Gastroesophageal sphincter (tissue), 4 donors: ENCODE measurements around the gene TUBGCP3. TPM values are rescaled to one million over a fixed set of nuclear protein-coding genes. Genes with fewer than 3 reads are reported as not detected.

ENCODE experiments used
- ATAC-seq: fragments of 150-250 bp; one replicate; pipeline ENCODE4 v1.9.1; 2016; ENCODE audit warnings: mild to moderate bottlenecking, moderate library complexity
- H3K27ac ChIP-seq, 4 donors: fragments of 200-600 bp; sonication (generic) in 3 of 4; 1 replicate in 3 of 4; 2 replicates in 1 of 4; pipeline ENCODE4 v1.5.1; 2016 to 2019
- H3K27me3 ChIP-seq: fragments of 200-600 bp; sonication (generic); one replicate; pipeline ENCODE4 v1.5.1; 2019
- H3K36me3 ChIP-seq, 2 donors: fragments of 200-600 bp; sonication (generic); one replicate each; pipeline ENCODE4 v1.5.1; 2019; ENCODE audit warnings: control low read depth in 1 of 2
- H3K4me1 ChIP-seq, 3 donors: fragments of 200-600 bp; sonication (generic); 1 replicate in 2 of 3; 2 replicates in 1 of 3; pipeline ENCODE4 v1.5.1; 2016 to 2019; ENCODE audit warnings: control low read depth in 2 of 3
- H3K4me3 ChIP-seq, 2 donors: fragments of 200-600 bp; sonication (generic); one replicate each; pipeline ENCODE4 v1.5.1; 2019; ENCODE audit warnings: mild to moderate bottlenecking in 1 of 2, moderate library complexity in 1 of 2
- H3K9me3 ChIP-seq, 3 donors: fragments of 200-600 bp; sonication (generic); one replicate each; pipeline ENCODE4 v1.5.1; 2017 to 2019; ENCODE audit warnings: control low read depth in 2 of 3
- EP300 ChIP-seq: sonication (generic); formaldehyde crosslinking; IDR thresholded peaks from one replicate; pipeline ENCODE4 v1.6.1; 2017; ENCODE audit warnings: antibody characterized with exemption, mild to moderate bottlenecking
- POLR2A ChIP-seq, 2 donors: fragments of 450-650 bp; IDR thresholded peaks; one replicate each; pipeline ENCODE4 v1.6.1; 2017; ENCODE audit warnings: antibody characterized with exemption in 2 of 2, mild to moderate bottlenecking in 2 of 2, moderate library complexity in 1 of 2
- POLR2AphosphoS5 ChIP-seq: sonication (generic); formaldehyde crosslinking; IDR thresholded peaks from one replicate; pipeline ENCODE4 v1.6.1; 2017; ENCODE audit warnings: antibody characterized with exemption
- WGBS, 2 donors: methylation state at CpG; one replicate each; pipeline ENCODE4 v1.1.5; 2018; ENCODE audit warnings: low coverage in 1 of 2; 5-methylcytosine and 5-hydroxymethylcytosine counted together
- total RNA-seq, 4 donors: library from RNA; depleted of rRNA; stranded (reverse); fragments of >200 nt; gene quantifications; one replicate each; pipeline ENCODE4 v1.1.0, GENCODE V29; 2016
- TF ChIP-seq, protein P1 (sequence below), 4 experiments: fragments of 200-600 bp in 2 of 4; fragments of 450-650 bp in 2 of 4; sonication (generic) in 1 of 4; IDR thresholded peaks; one replicate each; pipeline ENCODE4 v1.5.1; 2017 to 2019; ENCODE audit warnings: antibody characterized with exemption in 4 of 4, mild to moderate bottlenecking in 2 of 4, moderate library complexity in 2 of 4

TUBGCP3 gene
- total RNA-seq, 4 donors from 2014 or later, result 25.6 to 37.8 (median 28.9) TPM

- no peak for TF ChIP-seq EP300
- TF ChIP-seq, protein P1, sequence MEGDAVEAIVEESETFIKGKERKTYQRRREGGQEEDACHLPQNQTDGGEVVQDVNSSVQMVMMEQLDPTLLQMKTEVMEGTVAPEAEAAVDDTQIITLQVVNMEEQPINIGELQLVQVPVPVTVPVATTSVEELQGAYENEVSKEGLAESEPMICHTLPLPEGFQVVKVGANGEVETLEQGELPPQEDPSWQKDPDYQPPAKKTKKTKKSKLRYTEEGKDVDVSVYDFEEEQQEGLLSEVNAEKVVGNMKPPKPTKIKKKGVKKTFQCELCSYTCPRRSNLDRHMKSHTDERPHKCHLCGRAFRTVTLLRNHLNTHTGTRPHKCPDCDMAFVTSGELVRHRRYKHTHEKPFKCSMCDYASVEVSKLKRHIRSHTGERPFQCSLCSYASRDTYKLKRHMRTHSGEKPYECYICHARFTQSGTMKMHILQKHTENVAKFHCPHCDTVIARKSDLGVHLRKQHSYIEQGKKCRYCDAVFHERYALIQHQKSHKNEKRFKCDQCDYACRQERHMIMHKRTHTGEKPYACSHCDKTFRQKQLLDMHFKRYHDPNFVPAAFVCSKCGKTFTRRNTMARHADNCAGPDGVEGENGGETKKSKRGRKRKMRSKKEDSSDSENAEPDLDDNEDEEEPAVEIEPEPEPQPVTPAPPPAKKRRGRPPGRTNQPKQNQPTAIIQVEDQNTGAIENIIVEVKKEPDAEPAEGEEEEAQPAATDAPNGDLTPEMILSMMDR (IDR thresholded peaks at IDR 0.05), result no peak
- no peak for TF ChIP-seq POLR2AphosphoS5
- TF ChIP-seq POLR2A (IDR thresholded peaks at IDR 0.05), result no peak
- Histone ChIP-seq H3K4me1 (no peaks in the 10 kb centered on the region), H3K9me3 (no peaks in the 10 kb centered on the region), H3K27me3 (peaks cover 74% of the 10 kb centered on the region), H3K27ac (no peak overlapping the region), H3K36me3 (no peaks in the 10 kb centered on the region), H3K4me3 (no peak overlapping the region)
- no peak for ATAC-seq
- WGBS, 2 donors, result 72 to 80% methylated on average over 2 to 16 of the region's 16 CpGs
These were observed 138.4 kb downstream of the TUBGCP3 start for GRCh38 chr13:112449545-112449930.

DNA sequence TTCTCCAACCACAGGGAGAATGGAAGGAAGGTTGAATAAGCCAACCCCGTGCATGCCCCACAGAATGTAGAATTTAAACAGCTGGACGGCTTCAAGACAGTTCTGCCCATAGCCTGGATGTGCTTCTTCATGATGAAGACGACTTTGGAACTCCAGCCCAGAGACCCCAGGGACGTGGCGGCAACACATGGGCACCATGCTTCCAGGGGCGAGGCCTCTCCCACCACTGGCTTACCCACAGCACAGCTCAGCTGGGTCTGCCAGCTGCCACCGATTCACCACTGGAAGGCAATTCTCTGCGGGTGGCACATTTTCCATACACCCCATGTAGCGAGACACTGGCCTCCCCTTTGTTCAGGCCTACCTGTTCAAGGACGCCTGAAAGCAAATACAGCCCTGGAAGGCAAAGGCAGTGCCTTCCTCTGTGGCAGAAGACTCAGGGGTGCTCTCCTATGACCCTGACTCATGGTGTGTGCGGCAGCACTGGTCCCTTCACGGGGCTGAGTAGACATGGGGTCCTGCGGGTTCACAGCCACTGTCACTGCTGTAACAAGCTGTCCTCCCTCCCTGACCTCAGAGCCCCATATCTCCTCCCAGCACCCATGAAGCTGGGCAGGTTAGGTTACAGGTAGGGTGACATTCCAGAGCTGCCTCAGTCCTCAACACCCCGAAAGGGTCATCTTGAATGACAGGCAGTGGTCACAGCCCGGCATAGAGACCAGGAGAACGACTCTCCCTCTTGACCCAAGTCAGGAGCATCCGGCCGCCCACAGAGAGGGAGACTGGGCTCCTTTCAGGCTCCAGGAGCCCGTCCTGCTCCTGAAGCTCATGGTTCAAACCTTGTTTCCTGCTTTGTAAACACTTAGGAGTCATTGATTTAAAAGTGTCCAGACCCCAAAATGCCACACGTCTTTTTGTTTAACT is 139.1 kb downstream of the TUBGCP3 start:
- Histone ChIP-seq H3K4me1 (peaks cover 0 to 2% (median under 1%) of the 10 kb centered on the region in 3 donors), H3K27ac (no peak overlapping the region), H3K36me3 (no peaks in the 10 kb centered on the region), H3K4me3 (no peak overlapping the region), H3K27me3 (peaks cover 74% of the 10 kb centered on the region), H3K9me3 (no peaks in the 10 kb centered on the region)
- ATAC-seq, result no peak
- TF ChIP-seq POLR2AphosphoS5 (no peak), EP300 (no peak), POLR2A (IDR thresholded peaks at IDR 0.05) (no peak)
- TF ChIP-seq, protein P1 (IDR thresholded peaks at IDR 0.05), result no peak
- 67% methylated on average over 5 of the region's 20 CpGs; no CpG with 5 or more reads in 1 of the 2 donors for WGBS, 2 donors

GRCh38 chr13:112447761-112448603 is 140.0 kb downstream of the TUBGCP3 start:
- Histone ChIP-seq H3K4me3 (no peak overlapping the region), H3K9me3 (no peaks in the 10 kb centered on the region), H3K36me3 (no peaks in the 10 kb centered on the region), H3K4me1 (peaks cover 0 to 10% (median 3%) of the 10 kb centered on the region in 3 donors), H3K27me3 (peaks cover 80% of the 10 kb centered on the region), H3K27ac (no peak overlapping the region)
- 76 to 90% methylated on average over 5 of the region's 27 CpGs for WGBS, 2 donors
- TF ChIP-seq, protein P1 (IDR thresholded peaks at IDR 0.05), result no peak
- no peak for TF ChIP-seq EP300
- no peak for TF ChIP-seq POLR2AphosphoS5
- TF ChIP-seq POLR2A (IDR thresholded peaks at IDR 0.05), result no peak
- no peak for ATAC-seq

GRCh38 chr13:112447306-112447705 is 140.6 kb downstream of the TUBGCP3 start:
- no peak overlapping the region for H3K4me3 ChIP-seq
- H3K36me3 ChIP-seq, result no peaks in the 10 kb centered on the region
- peaks cover 80% of the 10 kb centered on the region for H3K27me3 ChIP-seq
- H3K27ac ChIP-seq, result no peak overlapping the region
- peaks cover 0 to 10% (median 3%) of the 10 kb centered on the region in 3 donors for H3K4me1 ChIP-seq
- WGBS, 2 donors, result no CpG with 5 or more reads among the region's 2 CpGs
- TF ChIP-seq, protein P1 (IDR thresholded peaks at IDR 0.05), result no peak
- TF ChIP-seq EP300 (no peak), POLR2A (IDR thresholded peaks at IDR 0.05) (no peak), POLR2AphosphoS5 (no peak)
- no peaks in the 10 kb centered on the region for H3K9me3 ChIP-seq
- no peak for ATAC-seq
